Breast epithelium (tissue), 4 donors: ENCODE measurements around the gene PMEPA1. TPM values are rescaled to one million over a fixed set of nuclear protein-coding genes. Genes with fewer than 3 reads are reported as not detected.
A peak's percentile ranks its signal among the peaks of the same experiment; 100 is the strongest.

Experiments used
- DNase-seq, 2 donors: peaks; one replicate each; pipeline ENCODE4 v3.0.0-alpha.2; 2019; ENCODE audit warnings: low spot score in 2 of 2
- H3K27ac ChIP-seq, 2 donors: fragments of 200-600 bp; sonication (generic) in 1 of 2; one replicate each; pipeline ENCODE4 v1.5.1; 2016 to 2019; ENCODE audit warnings: mild to moderate bottlenecking in 1 of 2
- H3K27me3 ChIP-seq, 2 donors: fragments of 200-600 bp; sonication (generic) in 1 of 2; one replicate each; pipeline versions ENCODE4 v1.5.1 to v1.6.0; 2017 to 2019; ENCODE audit warnings: control low read depth in 1 of 2, mild to moderate bottlenecking in 1 of 2
- H3K36me3 ChIP-seq: fragments of 200-600 bp; one replicate; pipeline ENCODE4 v1.5.1; 2019
- H3K4me1 ChIP-seq, 2 donors: fragments of 200-600 bp; sonication (generic); one replicate each; pipeline ENCODE4 v1.5.1; 2016 to 2019; ENCODE audit warnings: control low read depth in 1 of 2
- H3K4me3 ChIP-seq, 3 donors: fragments of 200-600 bp; sonication (generic); 1 replicate in 2 of 3; 2 replicates in 1 of 3; pipeline ENCODE4 v1.5.1; 2016 to 2019; ENCODE audit warnings: mild to moderate bottlenecking in 3 of 3, moderate library complexity in 2 of 3
- H3K9me3 ChIP-seq, 2 donors: fragments of 200-600 bp; sonication (generic) in 1 of 2; one replicate each; pipeline ENCODE4 v1.5.1; 2016 to 2019; ENCODE audit warnings: control low read depth in 1 of 2
- POLR2A ChIP-seq: fragments of 450-650 bp; IDR thresholded peaks from one replicate; pipeline ENCODE4 v1.6.1; 2016; ENCODE audit warnings: antibody characterized with exemption, mild to moderate bottlenecking, moderate library complexity
- POLR2AphosphoS5 ChIP-seq, 3 donors: sonication (generic); formaldehyde crosslinking; IDR thresholded peaks; one replicate each; pipeline ENCODE4 v1.6.1; 2017; ENCODE audit warnings: antibody characterized with exemption in 3 of 3
- intact Hi-C: fragments of 100-400 bp; cut with DNase I; formaldehyde crosslinking; loops from one replicate; pipeline ENCODE4 v1.15.1; 2023; ENCODE audit warnings: low total_unique reads
- total RNA-seq, 3 donors: library from RNA; depleted of rRNA; stranded (reverse); fragments of >200 nt; gene quantifications; one replicate each; pipeline ENCODE4 v1.1.0, GENCODE V29; 2016
- TF ChIP-seq, protein P1 (sequence below), 3 donors: fragments of 450-650 bp; IDR thresholded peaks; one replicate each; pipeline ENCODE4 v1.5.1; 2016 to 2017; ENCODE audit warnings: antibody characterized with exemption in 3 of 3, mild to moderate bottlenecking in 3 of 3, moderate library complexity in 3 of 3

PMEPA1 gene
- total RNA-seq, 3 donors from 2014 or later, result 9.2 to 13.2 (median 13.1) TPM

DNA sequence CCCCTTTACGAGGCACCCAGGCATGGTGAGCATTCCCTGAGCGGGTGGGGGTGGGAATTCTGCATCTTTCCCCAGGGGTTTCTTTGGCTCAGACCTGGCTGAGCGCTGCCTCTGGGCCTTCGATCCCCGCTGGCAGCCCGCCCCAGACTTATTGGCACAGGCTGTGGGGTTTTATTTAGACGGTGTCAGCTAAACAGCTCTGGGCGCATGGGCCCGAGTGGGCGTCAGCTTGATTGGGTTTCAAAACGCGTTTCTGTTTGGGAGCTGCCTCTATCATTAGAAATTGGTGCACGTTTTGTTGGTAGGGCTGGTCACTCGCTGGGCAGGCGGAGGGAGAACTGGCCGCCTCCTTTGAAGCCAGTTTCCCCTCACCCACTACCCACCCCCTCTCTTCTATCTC, 21.0 kb downstream of the PMEPA1 start:
- TF ChIP-seq POLR2A, result no peak
- TF ChIP-seq, protein P1, sequence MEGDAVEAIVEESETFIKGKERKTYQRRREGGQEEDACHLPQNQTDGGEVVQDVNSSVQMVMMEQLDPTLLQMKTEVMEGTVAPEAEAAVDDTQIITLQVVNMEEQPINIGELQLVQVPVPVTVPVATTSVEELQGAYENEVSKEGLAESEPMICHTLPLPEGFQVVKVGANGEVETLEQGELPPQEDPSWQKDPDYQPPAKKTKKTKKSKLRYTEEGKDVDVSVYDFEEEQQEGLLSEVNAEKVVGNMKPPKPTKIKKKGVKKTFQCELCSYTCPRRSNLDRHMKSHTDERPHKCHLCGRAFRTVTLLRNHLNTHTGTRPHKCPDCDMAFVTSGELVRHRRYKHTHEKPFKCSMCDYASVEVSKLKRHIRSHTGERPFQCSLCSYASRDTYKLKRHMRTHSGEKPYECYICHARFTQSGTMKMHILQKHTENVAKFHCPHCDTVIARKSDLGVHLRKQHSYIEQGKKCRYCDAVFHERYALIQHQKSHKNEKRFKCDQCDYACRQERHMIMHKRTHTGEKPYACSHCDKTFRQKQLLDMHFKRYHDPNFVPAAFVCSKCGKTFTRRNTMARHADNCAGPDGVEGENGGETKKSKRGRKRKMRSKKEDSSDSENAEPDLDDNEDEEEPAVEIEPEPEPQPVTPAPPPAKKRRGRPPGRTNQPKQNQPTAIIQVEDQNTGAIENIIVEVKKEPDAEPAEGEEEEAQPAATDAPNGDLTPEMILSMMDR (IDR thresholded peaks at IDR 0.05), result no peak
- no peak for TF ChIP-seq POLR2AphosphoS5 (IDR thresholded peaks at IDR 0.05)
- Histone ChIP-seq H3K27me3 (no peaks in the 10 kb centered on the region), H3K36me3 (no peaks in the 10 kb centered on the region), H3K4me1 (peaks cover 0 to 24% of the 10 kb centered on the region in 2 donors), H3K27ac (peak overlapping the region in 1 of 2 donors; percentile 48), H3K4me3 (no peak overlapping the region), H3K9me3 (no peaks in the 10 kb centered on the region)
- intact Hi-C loops, result no loop called here
- DNase-seq, result no peak

DNA sequence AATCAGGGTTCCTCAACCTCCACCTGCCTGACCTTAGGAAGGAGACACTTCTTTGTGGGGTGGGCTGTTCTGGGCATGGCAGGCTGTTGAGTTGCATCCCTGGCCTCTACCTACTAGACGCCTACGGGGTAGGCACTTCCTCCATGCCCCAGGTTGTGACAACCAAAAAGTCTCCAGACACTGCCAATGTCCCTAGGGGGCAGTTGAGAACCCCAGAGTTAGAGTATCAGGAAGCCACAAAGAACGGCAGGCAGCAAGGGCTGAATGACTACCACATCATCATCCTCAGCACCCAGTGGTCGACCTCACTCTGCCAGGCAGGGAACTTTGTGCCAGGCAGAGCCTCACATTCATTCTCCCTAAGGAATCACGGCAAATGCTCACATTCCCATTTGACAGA, 21.5 kb downstream of the PMEPA1 start:
- intact Hi-C loops, result no loop called here
- Histone ChIP-seq H3K27ac (no peak overlapping the region), H3K4me1 (peaks cover 0 to 19% of the 10 kb centered on the region in 2 donors), H3K4me3 (no peak overlapping the region), H3K9me3 (no peaks in the 10 kb centered on the region), H3K36me3 (no peaks in the 10 kb centered on the region), H3K27me3 (no peaks in the 10 kb centered on the region)
- TF ChIP-seq POLR2A (no peak), POLR2AphosphoS5 (IDR thresholded peaks at IDR 0.05) (no peak)
- TF ChIP-seq, protein P1 (IDR thresholded peaks at IDR 0.05), result no peak
- no peak for DNase-seq

DNA sequence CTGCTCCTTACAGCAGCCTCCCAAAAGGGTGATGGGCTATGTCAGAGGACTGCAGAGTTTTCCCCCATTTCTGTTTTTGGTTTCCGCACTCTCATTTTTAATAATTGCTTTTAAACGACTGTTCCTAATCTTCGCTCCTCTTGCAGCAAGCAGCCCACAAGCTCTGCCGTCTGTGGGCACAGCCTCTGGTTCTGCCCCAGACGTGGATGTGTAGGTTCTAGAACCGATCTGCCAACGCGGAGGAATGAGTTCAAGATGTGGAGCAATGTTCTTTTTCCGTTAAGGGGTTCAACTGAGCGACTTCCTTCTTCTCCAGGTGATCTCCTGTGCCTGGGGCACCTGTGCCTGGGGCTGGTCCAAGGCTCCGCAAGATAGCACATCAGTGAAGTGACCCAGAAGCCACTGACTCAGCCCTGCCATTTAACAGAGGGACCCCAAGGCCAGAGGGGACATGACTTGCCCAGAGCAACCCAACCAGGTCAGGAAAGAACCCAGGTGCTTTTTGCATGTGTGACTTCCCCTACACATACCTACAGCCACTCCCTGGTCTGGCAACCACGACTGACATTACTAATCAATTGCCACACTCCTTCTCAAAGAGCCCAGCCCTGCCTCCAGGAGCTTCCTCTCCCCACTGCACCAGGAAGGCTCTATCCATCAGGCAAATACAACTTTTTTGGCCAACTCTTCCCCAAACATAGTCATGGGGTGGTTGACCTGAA, 22.7 kb downstream of the PMEPA1 start:
- DNase-seq, result peak in 1 of 2 donors; percentile 61
- intact Hi-C loops, result no loop called here
- Histone ChIP-seq H3K27me3 (no peaks in the 10 kb centered on the region), H3K36me3 (no peaks in the 10 kb centered on the region), H3K27ac (peak overlapping the region in 1 of 2 donors; percentile 48), H3K9me3 (no peaks in the 10 kb centered on the region), H3K4me1 (peaks cover 0 to 12% of the 10 kb centered on the region in 2 donors), H3K4me3 (no peak overlapping the region)
- TF ChIP-seq POLR2AphosphoS5 (IDR thresholded peaks at IDR 0.05) (no peak), POLR2A (no peak)
- TF ChIP-seq, protein P1 (IDR thresholded peaks at IDR 0.05), result no peak

DNA sequence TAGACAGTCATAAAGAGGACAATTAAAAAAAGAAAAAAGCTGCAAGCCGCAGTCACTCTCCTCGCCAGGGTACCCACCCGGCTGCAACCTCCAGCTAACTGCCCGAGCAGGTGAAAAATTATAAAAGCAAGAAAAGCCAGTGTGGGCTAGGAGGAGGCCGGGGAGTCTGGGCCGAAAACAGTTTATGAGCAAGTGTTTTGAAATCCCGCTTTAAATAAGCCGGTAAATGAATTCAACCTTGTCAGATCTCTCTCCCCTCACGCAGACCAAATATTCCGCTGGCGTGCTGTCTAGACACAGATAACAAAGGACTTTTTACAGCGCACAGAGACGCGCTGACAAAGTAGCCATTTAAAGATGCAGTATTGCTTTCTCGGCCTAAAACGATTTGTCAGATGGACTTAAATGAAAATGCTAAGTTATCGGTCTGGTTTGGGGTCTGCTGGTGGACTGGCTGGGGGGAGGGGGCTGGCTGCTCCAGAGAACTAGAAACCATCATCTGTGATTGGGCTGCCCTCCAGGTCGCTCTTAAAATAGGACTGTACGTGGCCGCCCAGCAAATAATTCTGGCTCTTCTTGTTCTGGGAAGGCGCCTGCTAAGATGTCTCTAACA, 24.6 kb downstream of the PMEPA1 start:
- intact Hi-C loops, result no loop called here
- Histone ChIP-seq H3K4me3 (no peak overlapping the region), H3K36me3 (no peaks in the 10 kb centered on the region), H3K9me3 (no peaks in the 10 kb centered on the region), H3K27ac (no peak overlapping the region), H3K4me1 (peaks cover 0 to 12% of the 10 kb centered on the region in 2 donors), H3K27me3 (no peaks in the 10 kb centered on the region)
- DNase-seq, result no peak
- TF ChIP-seq POLR2AphosphoS5 (IDR thresholded peaks at IDR 0.05), result no peak
- no peak for TF ChIP-seq POLR2A
- TF ChIP-seq, protein P1 (IDR thresholded peaks at IDR 0.05), result no peak

DNA sequence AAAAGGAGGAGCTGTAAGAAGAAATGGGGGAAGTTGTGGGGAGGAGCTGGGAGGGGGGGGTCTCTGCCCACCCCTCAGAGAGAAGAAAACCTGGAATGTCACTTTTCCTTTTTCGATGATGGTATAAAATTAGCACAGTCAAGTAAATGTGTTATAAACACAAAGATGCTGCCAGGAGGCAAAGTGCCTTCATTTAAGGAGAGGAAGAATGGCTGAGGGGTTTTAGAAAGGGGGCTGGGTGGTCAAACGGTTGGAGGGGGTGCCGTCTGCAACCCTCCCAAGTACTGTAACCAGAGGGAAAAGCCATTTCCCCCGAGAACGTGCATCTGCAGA, 25.0 kb downstream of the PMEPA1 start:
- no peak for TF ChIP-seq POLR2A
- no peak for TF ChIP-seq POLR2AphosphoS5 (IDR thresholded peaks at IDR 0.05)
- TF ChIP-seq, protein P1 (IDR thresholded peaks at IDR 0.05), result no peak
- peaks cover 0 to 12% of the 10 kb centered on the region in 2 donors for H3K4me1 ChIP-seq
- intact Hi-C loops, result no loop called here
- no peaks in the 10 kb centered on the region for H3K36me3 ChIP-seq
- H3K27ac ChIP-seq, result no peak overlapping the region
- no peaks in the 10 kb centered on the region for H3K9me3 ChIP-seq
- DNase-seq, result no peak
- H3K4me3 ChIP-seq, result no peak overlapping the region
- H3K27me3 ChIP-seq, result no peaks in the 10 kb centered on the region
